Suprapubic skin (tissue), 4 donors: ENCODE data around the gene ADAMTS17. TPM values are rescaled to one million over a fixed set of nuclear protein-coding genes. Genes with fewer than 3 reads are reported as not detected.

Source experiments
- DNase-seq, 2 donors: peaks; one replicate each; pipeline ENCODE4 v3.0.0-alpha.2; 2019; ENCODE audit warnings: low spot score in 2 of 2
- H3K27ac ChIP-seq: fragments of 200-600 bp; sonication (generic); one replicate; pipeline ENCODE4 v1.5.1; 2019
- H3K27me3 ChIP-seq: fragments of 200-600 bp; sonication (generic); one replicate; pipeline ENCODE4 v1.5.1; 2019
- H3K36me3 ChIP-seq: fragments of 200-600 bp; sonication (generic); one replicate; pipeline ENCODE4 v1.5.1; 2019
- H3K4me1 ChIP-seq: fragments of 200-600 bp; sonication (generic); one replicate; pipeline ENCODE4 v1.5.1; 2019
- H3K4me3 ChIP-seq: fragments of 200-600 bp; sonication (generic); one replicate; pipeline ENCODE4 v1.5.1; 2019; ENCODE audit warnings: mild to moderate bottlenecking
- H3K9me3 ChIP-seq: fragments of 200-600 bp; sonication (generic); one replicate; pipeline ENCODE4 v1.5.1; 2019
- CTCF ChIP-seq, 2 donors: fragments of 200-600 bp in 1 of 2; fragments of 450-650 bp in 1 of 2; sonication (generic) in 1 of 2; IDR thresholded peaks; one replicate each; pipeline ENCODE4 v1.5.1; 2016 to 2019; ENCODE audit warnings: antibody characterized with exemption in 2 of 2, mild to moderate bottlenecking in 1 of 2, moderate library complexity in 1 of 2
- EP300 ChIP-seq: sonication (generic); formaldehyde crosslinking; IDR thresholded peaks from one replicate; pipeline ENCODE4 v1.6.1; 2017; ENCODE audit warnings: antibody characterized with exemption
- POLR2A ChIP-seq, 2 donors: fragments of 450-650 bp; IDR thresholded peaks; one replicate each; pipeline ENCODE4 v1.6.1; 2017; ENCODE audit warnings: antibody characterized with exemption in 2 of 2, mild to moderate bottlenecking in 2 of 2, moderate library complexity in 2 of 2
- POLR2AphosphoS5 ChIP-seq, 3 donors: sonication (generic); formaldehyde crosslinking; IDR thresholded peaks; one replicate each; pipeline ENCODE4 v1.6.1; 2017; ENCODE audit warnings: antibody characterized with exemption in 3 of 3
- WGBS: methylation state at CpG from one replicate; pipeline ENCODE4 v1.1.5; 2018; 5-methylcytosine and 5-hydroxymethylcytosine counted together
- total RNA-seq, 4 donors: library from RNA; depleted of rRNA; stranded (reverse); fragments of >200 nt; gene quantifications; one replicate each; pipeline ENCODE4 v1.1.0, GENCODE V29; 2016

Gene ADAMTS17
- total RNA-seq, 4 donors from 2014 or later: 4.2 to 12.3 (median 6.3) TPM

DNA sequence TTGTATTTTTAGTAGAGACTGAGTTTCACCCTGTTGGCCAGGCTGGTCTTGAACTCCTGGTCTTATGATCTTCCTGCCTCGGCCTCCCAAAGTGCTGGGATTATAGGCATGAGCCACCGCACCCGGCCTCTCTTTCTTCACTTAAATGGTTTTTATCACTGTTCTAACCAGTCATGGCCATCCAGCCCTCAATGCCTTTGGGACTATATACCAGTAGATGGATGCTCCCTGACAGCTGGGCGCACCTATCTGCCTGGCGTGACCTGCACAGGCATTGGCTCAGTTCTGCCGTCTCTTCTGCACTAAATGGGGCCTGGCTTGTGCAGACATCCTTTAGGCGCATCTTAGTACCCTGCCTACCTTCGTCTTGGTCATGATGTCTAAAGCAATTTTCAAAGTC, 233.4 kb downstream of the ADAMTS17 start:
- Histone ChIP-seq H3K4me3 (no peak overlapping the region), H3K27ac (no peak overlapping the region), H3K4me1 (peaks cover 21% of the 10 kb centered on the region), H3K27me3 (no peaks in the 10 kb centered on the region), H3K36me3 (no peaks in the 10 kb centered on the region), H3K9me3 (no peaks in the 10 kb centered on the region)
- peak in 1 of 2 donors; percentile 31 for DNase-seq
- WGBS: 97% methylated on average over 8 of the region's 8 CpGs
- TF ChIP-seq EP300 (no peak), POLR2A (IDR thresholded peaks at IDR 0.05) (no peak), POLR2AphosphoS5 (IDR thresholded peaks at IDR 0.05) (no peak), CTCF (IDR thresholded peaks at IDR 0.05) (no peak)

DNA sequence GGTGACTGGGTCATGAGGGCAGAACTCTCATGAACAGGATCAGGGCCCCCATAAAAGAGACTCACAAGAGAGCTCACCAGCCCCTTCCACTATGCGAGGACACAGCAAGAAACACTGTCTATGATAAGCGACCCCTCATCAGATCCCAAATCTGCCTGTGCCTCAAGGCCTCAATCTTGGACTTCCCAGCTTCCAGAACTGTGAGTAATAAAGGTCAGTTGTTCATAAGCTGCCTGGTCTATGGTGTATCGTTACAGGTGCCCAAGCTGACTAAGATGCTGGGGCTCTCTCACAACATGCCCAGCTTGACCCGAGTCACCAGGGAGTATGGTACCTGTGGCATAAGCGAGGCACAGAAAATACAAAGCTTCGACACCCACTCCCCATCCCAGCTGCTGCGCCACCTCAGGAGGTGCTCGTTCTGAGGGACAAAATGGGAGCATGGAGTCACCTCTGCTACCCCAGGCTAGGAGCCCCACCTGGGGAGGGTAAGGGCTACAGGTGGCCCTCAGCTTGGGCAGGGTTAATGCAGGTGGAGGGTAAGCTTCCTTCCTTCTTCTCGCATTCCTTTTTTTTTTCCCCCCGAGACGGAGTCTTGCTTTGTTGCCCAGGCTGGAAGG, 234.1 kb downstream of the ADAMTS17 start:
- no peak for TF ChIP-seq POLR2AphosphoS5 (IDR thresholded peaks at IDR 0.05)
- no peak for TF ChIP-seq EP300
- no peak for TF ChIP-seq CTCF (IDR thresholded peaks at IDR 0.05)
- TF ChIP-seq POLR2A (IDR thresholded peaks at IDR 0.05): no peak
- Histone ChIP-seq H3K27me3 (no peaks in the 10 kb centered on the region), H3K9me3 (no peaks in the 10 kb centered on the region), H3K4me3 (no peak overlapping the region), H3K36me3 (no peaks in the 10 kb centered on the region), H3K4me1 (peaks cover 19% of the 10 kb centered on the region), H3K27ac (no peak overlapping the region)
- DNase-seq: peak in 1 of 2 donors; percentile 61
- 93% methylated on average over 11 of the region's 11 CpGs for WGBS

DNA sequence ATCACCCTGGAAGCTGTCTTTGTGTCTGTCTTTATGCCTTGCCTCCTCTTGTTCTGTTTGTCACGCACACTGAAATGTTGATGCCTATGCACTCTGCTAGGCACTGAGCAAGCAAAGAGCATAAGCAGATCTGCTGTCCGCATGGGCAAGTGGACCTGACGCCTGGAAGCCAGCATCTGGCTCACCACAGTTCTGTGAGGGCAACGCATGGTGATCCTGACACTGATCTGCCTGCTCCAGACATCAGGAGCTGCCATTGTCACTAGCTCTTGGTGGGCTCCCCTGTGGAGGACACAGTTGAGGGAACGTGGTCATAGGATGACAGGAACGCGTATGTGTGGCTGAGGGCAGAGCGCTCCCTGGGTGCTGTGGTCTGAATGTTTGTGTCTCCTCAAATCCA, 234.6 kb downstream of the ADAMTS17 start:
- no peak for TF ChIP-seq CTCF (IDR thresholded peaks at IDR 0.05)
- no peak for TF ChIP-seq POLR2A (IDR thresholded peaks at IDR 0.05)
- TF ChIP-seq POLR2AphosphoS5 (IDR thresholded peaks at IDR 0.05): no peak
- no peak for TF ChIP-seq EP300
- Histone ChIP-seq H3K36me3 (no peaks in the 10 kb centered on the region), H3K27ac (no peak overlapping the region), H3K27me3 (no peaks in the 10 kb centered on the region), H3K4me3 (no peak overlapping the region), H3K9me3 (no peaks in the 10 kb centered on the region), H3K4me1 (peaks cover 16% of the 10 kb centered on the region)
- DNase-seq: peak in 1 of 2 donors; percentile 44
- WGBS: 95% methylated on average over 6 of the region's 8 CpGs

- Histone ChIP-seq H3K27me3 (no peaks in the 10 kb centered on the region), H3K27ac (no peak overlapping the region), H3K9me3 (no peaks in the 10 kb centered on the region), H3K4me3 (no peak overlapping the region), H3K4me1 (peaks cover 12% of the 10 kb centered on the region), H3K36me3 (no peaks in the 10 kb centered on the region)
- DNase-seq: peak in 1 of 2 donors; percentile 66
- WGBS: 91% methylated on average over 8 of the region's 8 CpGs
- TF ChIP-seq POLR2A (IDR thresholded peaks at IDR 0.05) (no peak), EP300 (no peak), POLR2AphosphoS5 (IDR thresholded peaks at IDR 0.05) (no peak), CTCF (IDR thresholded peaks at IDR 0.05) (no peak)
Measured at GRCh38 chr15:100106732-100107131, 235.0 kb downstream of the ADAMTS17 start.

DNA sequence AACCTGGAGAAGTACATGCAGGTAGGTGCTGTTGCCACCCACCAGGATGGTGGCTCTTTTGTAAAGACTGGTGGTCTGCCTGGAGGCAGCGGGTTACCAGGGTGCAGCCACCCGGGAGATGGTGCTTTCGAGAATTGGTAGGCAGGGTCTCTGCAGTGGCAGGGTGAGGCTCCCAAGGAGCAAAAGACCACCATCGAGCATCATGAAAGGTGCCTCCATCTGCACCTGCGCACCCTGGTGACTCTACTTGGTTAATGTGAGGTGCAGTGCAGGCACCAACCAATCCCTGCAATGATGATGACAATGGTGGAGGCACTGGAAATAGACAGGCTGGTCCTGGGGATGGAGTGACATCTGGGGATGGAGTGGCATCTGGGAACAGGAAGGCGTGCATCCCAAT, 236.7 kb downstream of the ADAMTS17 start:
- 93% methylated on average over 6 of the region's 6 CpGs for WGBS
- TF ChIP-seq POLR2AphosphoS5 (IDR thresholded peaks at IDR 0.05) (no peak), EP300 (no peak), POLR2A (IDR thresholded peaks at IDR 0.05) (no peak), CTCF (IDR thresholded peaks at IDR 0.05) (no peak)
- Histone ChIP-seq H3K36me3 (no peaks in the 10 kb centered on the region), H3K27me3 (no peaks in the 10 kb centered on the region), H3K4me3 (no peak overlapping the region), H3K27ac (no peak overlapping the region), H3K9me3 (no peaks in the 10 kb centered on the region), H3K4me1 (no peaks in the 10 kb centered on the region)
- DNase-seq: peak in 1 of 2 donors; percentile 52
